ENCODE measurements around the gene PGGT1B. TPM values are rescaled to one million over a fixed set of nuclear protein-coding genes. Genes with fewer than 3 reads are reported as not detected.

The PGGT1B gene
- total and polyA plus RNA-seq, 3 donors from 2014 or later = 10.2 to 15.6 (median 12.1) TPM

GRCh38 chr5:115193295-115193694 lies 69.4 kb downstream of the PGGT1B start:
- Histone ChIP-seq H3K9me3 (no peaks in the 10 kb centered on the region), H3K4me1 (no peaks in the 10 kb centered on the region), H3K36me3 (ENCODE audit: low read depth, missing control alignments) (no peaks in the 10 kb centered on the region), H3K4me3 (no peak overlapping the region), H3K27ac (no peak overlapping the region), H3K27me3 (no peaks in the 10 kb centered on the region)
- TF ChIP-seq, protein P1, sequence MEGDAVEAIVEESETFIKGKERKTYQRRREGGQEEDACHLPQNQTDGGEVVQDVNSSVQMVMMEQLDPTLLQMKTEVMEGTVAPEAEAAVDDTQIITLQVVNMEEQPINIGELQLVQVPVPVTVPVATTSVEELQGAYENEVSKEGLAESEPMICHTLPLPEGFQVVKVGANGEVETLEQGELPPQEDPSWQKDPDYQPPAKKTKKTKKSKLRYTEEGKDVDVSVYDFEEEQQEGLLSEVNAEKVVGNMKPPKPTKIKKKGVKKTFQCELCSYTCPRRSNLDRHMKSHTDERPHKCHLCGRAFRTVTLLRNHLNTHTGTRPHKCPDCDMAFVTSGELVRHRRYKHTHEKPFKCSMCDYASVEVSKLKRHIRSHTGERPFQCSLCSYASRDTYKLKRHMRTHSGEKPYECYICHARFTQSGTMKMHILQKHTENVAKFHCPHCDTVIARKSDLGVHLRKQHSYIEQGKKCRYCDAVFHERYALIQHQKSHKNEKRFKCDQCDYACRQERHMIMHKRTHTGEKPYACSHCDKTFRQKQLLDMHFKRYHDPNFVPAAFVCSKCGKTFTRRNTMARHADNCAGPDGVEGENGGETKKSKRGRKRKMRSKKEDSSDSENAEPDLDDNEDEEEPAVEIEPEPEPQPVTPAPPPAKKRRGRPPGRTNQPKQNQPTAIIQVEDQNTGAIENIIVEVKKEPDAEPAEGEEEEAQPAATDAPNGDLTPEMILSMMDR (IDR thresholded peaks at IDR 0.05) = no peak
- TF ChIP-seq POLR2A (IDR thresholded peaks at IDR 0.05) = no peak
- no peak for DNase-seq
- intact Hi-C loops (cut with DNase I; ENCODE audit: low total_unique reads) = no loop called here

DNA sequence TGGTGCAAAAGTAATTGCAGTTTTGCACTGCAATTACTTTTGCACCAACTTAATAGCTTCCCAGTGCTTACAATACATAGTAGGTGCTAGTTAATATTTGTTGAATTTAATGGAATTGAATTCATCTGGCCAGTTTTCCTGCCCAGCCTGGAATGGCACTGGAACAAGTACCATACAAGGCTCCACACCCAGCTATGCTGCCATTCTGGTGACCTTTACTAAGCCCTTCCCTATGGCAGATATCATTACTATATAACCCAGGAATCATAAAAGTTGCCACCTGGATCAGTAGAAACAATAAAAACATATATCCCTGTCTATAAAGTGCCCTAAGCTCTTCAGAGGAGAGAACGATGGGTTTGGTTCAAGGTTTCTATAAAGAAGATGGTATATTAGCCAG lies 70.6 kb downstream of the PGGT1B start:
- TF ChIP-seq POLR2A (IDR thresholded peaks at IDR 0.05) = no peak
- TF ChIP-seq, protein P1 (IDR thresholded peaks at IDR 0.05) = no peak
- no peaks in the 10 kb centered on the region for H3K27me3 ChIP-seq
- H3K4me1 ChIP-seq = no peaks in the 10 kb centered on the region
- H3K36me3 ChIP-seq (ENCODE audit: low read depth, missing control alignments) = no peaks in the 10 kb centered on the region
- H3K27ac ChIP-seq = no peak overlapping the region
- DNase-seq = no peak
- no peak overlapping the region for H3K4me3 ChIP-seq
- intact Hi-C loops (cut with DNase I; ENCODE audit: low total_unique reads) = no loop called here
- no peaks in the 10 kb centered on the region for H3K9me3 ChIP-seq
- WGBS, 2 donors = 88 to 89% methylated on average over 1 of the region's 1 CpG

GRCh38 chr5:115191474-115192031 lies 71.1 kb downstream of the PGGT1B start:
- no peak overlapping the region for H3K4me3 ChIP-seq
- no peak for DNase-seq
- H3K36me3 ChIP-seq (ENCODE audit: low read depth, missing control alignments) = no peaks in the 10 kb centered on the region
- intact Hi-C loops (cut with DNase I; ENCODE audit: low total_unique reads) = no loop called here
- no peak for TF ChIP-seq POLR2A (IDR thresholded peaks at IDR 0.05)
- TF ChIP-seq, protein P1 (IDR thresholded peaks at IDR 0.05) = no peak
- no peaks in the 10 kb centered on the region for H3K27me3 ChIP-seq
- 80 to 92% methylated on average over 8 of the region's 8 CpGs for WGBS, 2 donors
- H3K9me3 ChIP-seq = no peaks in the 10 kb centered on the region
- no peaks in the 10 kb centered on the region for H3K4me1 ChIP-seq
- no peak overlapping the region for H3K27ac ChIP-seq

DNA sequence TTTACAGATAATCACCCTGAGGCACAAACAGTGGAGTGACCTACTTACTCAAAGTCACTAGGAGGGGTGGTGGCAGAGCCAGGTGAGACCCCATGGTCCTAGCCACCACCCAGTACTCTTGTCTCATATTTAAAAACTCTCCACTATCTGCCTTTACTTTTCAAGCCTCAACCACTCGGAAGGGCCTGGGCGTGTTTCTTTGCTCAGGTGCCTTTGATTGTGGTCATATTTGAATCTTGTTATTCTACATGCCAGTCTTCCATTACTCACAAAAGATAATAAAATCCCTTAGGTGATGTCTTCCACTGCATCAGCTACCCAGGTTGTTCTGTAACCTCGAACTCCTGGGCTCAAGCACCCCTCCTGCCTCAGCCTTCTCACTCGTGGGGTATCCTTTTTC lies 72.3 kb downstream of the PGGT1B start:
- H3K36me3 ChIP-seq (ENCODE audit: low read depth, missing control alignments) = no peaks in the 10 kb centered on the region
- H3K4me3 ChIP-seq = no peak overlapping the region
- H3K27ac ChIP-seq = no peak overlapping the region
- no peak for DNase-seq
- H3K4me1 ChIP-seq = no peaks in the 10 kb centered on the region
- H3K9me3 ChIP-seq = no peaks in the 10 kb centered on the region
- intact Hi-C loops (cut with DNase I; ENCODE audit: low total_unique reads) = no loop called here
- 79 to 84% methylated on average over 4 of the region's 4 CpGs for WGBS, 2 donors
- no peak for TF ChIP-seq POLR2A (IDR thresholded peaks at IDR 0.05)
- TF ChIP-seq, protein P1 (IDR thresholded peaks at IDR 0.05) = no peak
- H3K27me3 ChIP-seq = no peaks in the 10 kb centered on the region

DNA sequence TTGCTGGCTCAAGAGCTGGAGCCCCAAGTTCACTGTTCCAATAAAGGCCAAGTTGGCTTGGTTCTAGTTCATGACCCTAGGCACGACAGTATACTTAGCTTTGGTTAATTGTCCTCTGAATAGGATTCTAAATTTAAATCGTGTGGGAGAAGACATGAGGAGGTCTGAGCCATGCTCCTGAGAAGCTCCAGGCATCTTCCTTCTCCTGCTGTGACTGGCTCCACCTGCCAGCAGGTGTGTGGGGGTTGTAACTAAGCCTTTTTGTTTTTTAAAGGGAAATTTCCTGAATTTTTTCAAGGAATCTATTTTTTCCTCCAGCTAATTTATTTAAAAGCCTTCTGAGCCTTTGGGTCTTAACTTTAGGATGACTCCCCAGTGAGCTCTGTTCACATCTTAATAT lies 72.8 kb downstream of the PGGT1B start:
- TF ChIP-seq, protein P1 (IDR thresholded peaks at IDR 0.05) = no peak
- no peak for TF ChIP-seq POLR2A (IDR thresholded peaks at IDR 0.05)
- no peaks in the 10 kb centered on the region for H3K4me1 ChIP-seq
- no peaks in the 10 kb centered on the region for H3K9me3 ChIP-seq
- no peak overlapping the region for H3K27ac ChIP-seq
- H3K36me3 ChIP-seq (ENCODE audit: low read depth, missing control alignments) = no peaks in the 10 kb centered on the region
- 47 to 54% methylated on average over 2 of the region's 2 CpGs for WGBS, 2 donors
- H3K4me3 ChIP-seq = no peak overlapping the region
- intact Hi-C loops (cut with DNase I; ENCODE audit: low total_unique reads) = no loop called here
- H3K27me3 ChIP-seq = no peaks in the 10 kb centered on the region
- no peak for DNase-seq
